Endothelial cell of umbilical vein (primary cell): ENCODE measurements around the gene STPG4.

Source experiments
- CTCF ChIP-seq, 2 donors: IDR thresholded peaks; 1 replicate in 1 of 2; 2 replicates in 1 of 2; pipeline ENCODE4 v1.5.1; 2011; ENCODE audit warnings: low read length in 2 of 2, mild to moderate bottlenecking in 2 of 2, moderate library complexity in 2 of 2, control low read depth in 1 of 2, inconsistent platforms in 1 of 2, low read depth in 1 of 2; ENCODE audit not compliant: insufficient read depth in 1 of 2; ENCODE audit errors: extremely low read depth in 1 of 2
- EZH2 ChIP-seq: IDR thresholded peaks from 2 replicates; pipeline ENCODE4 v1.6.1; 2012; ENCODE audit warnings: borderline replicate concordance, low read depth, mild to moderate bottlenecking, moderate library complexity, low read length, inconsistent platforms; ENCODE audit not compliant: severe bottlenecking
- FOS ChIP-seq: IDR thresholded peaks from 2 replicates; pipeline ENCODE4 v1.6.1; 2011; ENCODE audit warnings: mild to moderate bottlenecking, low read length, moderate library complexity, borderline replicate concordance; ENCODE audit not compliant: insufficient read depth
- MAX ChIP-seq: IDR thresholded peaks from 2 replicates; pipeline ENCODE4 v1.6.1; 2011; ENCODE audit not compliant: insufficient read depth, insufficient read length
- POLR2A ChIP-seq: IDR thresholded peaks from 2 replicates; pipeline ENCODE4 v1.6.1; 2012; ENCODE audit warnings: low read depth, mild to moderate bottlenecking, control low read depth, low read length
- POLR2AphosphoS5 ChIP-seq: IDR thresholded peaks from 2 replicates; pipeline ENCODE4 v1.6.1; 2012; ENCODE audit warnings: low read depth, mild to moderate bottlenecking, control low read depth, low read length, moderate library complexity; ENCODE audit not compliant: insufficient read depth

- TF ChIP-seq POLR2A (no peak), CTCF (IDR thresholded peaks at IDR 0.05; ENCODE audit: extremely low read depth in 1 of 2, insufficient read depth in 1 of 2, low read depth in 1 of 2, low read length in 2 of 2) (no peak), MAX (no peak), POLR2AphosphoS5 (peak; percentile 39), EZH2 (no peak), FOS (no peak)
Measured at GRCh38 chr2:47083886-47084687, 71.0 kb downstream of the STPG4 start.
